DMS153 (cell line): Measurements from ENCODE around the gene SLC6A9.
A peak's percentile ranks its signal among the peaks of the same experiment; 100 is the strongest.

Experiments
- DNase-seq: peaks from one replicate; lab custom pipeline; 2025; lab: John Stamatoyannopoulos, UW

The SLC6A9 gene

DNA sequence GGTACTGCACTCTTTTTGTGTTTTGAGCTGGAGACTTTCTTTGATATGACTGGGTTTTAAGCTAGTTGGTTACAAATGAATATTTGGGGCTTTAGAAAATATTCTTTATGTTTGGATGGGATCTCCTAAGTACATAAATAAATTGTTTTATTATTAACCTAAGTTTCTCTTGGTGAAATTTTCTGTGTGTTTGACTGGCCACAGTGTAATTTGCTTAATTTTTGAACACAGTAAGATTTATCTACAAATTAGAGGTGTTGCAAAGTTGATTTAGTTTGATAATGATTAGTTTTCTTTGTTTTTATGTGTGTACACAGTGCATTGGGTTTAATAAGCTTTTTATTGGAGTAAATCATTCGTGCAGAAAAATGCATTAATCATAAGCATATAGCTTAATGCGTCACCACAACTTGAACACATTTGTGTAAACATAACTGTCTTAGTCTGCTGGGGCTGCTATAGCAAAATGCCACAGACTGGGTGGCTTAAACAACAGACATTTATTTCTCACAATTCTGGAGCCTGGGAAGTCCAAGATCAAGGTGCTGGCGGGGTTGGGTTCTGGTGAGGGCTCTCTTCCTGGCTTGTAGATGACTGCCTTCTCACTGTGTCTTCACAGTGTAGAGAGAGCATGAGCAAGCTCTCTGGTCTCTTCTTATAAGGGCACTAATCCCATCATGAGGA lies 17.4 kb upstream of the SLC6A9 start:
- DNase-seq, result no peak

DNA sequence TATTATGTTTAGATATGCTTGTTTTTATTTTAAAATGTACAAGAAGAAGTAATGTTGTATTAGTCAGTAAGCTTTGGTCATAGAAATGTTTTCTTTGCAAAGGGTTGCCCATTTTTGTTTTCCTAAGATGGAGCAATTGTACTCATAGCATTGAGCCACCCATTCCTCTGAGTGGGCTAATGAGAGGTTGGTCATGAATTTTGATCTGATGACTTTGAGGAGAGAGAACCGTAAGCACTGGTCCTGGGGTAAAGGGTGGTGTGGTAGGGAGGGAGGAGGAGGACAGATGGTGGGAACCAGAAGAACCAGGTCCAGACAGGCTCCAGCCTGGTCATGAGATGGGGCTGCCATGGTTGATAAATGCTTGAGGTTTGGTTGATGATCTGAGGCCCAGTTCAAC lies 15.9 kb upstream of the SLC6A9 start:
- DNase-seq, result no peak

DNA sequence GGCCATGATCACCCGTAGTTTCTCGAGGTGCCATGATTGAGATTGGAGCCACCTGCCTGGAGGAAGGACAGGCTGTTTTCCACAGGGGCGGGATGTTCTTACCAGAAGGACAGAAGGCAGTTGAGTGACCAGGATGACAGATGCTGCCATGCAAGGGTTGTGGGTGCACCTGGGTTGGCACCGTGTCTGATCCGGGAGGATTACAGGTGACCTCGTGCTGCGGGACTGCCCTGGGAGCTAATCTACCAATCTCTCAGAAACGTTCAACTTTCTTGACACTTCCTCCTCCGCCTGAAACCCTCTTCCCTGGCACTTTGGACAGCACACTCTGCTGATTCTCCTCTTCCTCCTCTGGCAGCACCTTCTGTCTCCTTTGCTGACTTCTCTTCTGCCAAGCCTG lies 13.8 kb upstream of the SLC6A9 start:
- DNase-seq, result no peak

DNA sequence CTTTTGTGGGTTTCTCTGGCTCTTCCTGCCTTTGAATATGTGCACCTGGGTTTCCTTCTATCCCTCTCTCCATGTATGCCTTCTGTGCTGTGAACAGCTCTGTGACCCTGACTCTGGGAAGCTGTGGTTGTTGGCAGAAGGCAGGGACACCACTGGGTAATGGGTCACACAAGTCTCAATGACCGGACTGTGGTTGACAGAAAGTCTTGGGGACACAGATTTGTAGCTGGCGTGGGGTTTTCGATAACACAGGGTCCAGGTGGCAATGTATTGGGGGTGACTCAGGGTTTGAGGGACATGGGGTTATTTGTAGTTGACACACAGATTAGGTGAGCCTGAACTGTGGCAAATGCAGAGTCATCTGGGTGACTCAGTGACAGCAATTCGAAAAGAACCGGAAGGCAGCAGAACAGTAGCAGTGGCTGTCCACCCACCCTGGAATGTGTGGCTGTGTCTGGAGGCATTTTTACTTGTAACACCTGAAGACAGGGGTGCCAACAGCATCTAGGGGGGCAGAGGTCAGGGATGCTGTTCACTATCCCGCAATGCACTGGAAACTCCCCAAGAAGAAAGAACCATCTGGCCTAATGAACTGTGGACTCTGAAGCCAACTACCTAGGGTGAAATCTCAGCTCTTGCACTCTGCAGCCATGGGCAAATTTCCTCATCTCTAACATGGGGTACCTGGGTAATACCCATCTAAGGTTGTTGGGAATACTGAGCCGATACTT lies 13.0 kb upstream of the SLC6A9 start:
- no peak for DNase-seq

DNA sequence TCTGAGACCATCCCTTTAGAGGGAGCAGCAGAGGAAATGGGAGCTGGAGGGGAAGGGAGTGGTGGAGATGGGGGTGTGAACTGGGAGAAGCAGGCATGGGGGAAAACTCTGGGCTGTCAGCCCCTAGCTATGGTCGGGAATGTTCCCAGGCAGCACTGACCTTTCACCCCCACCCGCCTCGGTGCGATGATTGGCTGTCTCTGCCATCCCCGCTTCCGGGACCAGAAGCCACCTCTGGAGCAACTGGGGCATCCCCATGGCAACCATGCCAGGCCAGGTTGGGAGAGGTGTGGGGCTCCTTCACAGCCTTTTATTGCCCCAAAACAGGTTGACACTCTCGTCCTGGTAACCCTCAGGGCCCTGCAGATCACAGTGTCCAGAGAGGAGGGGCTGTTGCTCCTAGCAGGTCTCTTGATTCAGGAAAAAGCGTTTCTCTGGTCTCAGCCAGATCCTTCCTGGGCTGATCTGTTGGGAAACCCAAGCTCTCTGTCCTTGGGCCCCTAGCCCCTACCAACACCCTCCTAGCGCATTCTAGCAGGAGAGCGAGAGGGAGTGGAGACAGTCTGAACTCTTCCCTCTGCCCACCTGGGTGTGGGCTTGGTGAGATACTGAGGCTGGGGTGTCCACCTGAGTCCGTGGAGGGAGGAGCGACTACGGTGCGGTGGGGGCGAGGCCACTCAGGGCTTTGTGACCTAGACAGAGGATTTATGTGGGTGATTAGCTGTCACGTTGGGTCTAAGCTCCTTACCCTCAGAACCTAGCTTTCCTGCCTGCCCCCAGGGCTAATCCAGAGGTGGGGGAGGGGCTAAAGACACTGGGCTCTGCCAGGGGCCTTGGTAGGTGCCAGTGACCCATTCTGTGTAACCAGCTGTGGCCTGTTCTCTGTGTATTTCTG lies 12.2 kb upstream of the SLC6A9 start:
- no peak for DNase-seq

DNA sequence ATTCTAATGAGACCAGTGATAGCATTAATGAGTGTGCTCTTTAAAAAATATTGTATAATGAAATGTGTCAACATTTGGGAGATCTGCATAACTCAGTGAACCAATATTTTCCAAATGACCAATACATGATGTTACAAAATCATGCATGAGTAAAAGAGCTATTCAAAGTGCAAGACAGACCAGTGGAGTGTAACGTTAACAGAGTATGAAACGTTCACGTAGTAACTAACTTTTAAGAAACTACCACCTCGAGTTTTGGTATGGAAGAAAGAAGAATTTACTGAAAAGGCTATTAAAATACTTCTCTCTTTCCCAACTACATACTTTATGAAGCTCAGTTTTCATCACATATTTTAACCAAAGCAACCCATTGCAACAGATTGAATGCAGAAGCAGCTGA lies 9.6 kb upstream of the SLC6A9 start:
- DNase-seq, result no peak

DNA sequence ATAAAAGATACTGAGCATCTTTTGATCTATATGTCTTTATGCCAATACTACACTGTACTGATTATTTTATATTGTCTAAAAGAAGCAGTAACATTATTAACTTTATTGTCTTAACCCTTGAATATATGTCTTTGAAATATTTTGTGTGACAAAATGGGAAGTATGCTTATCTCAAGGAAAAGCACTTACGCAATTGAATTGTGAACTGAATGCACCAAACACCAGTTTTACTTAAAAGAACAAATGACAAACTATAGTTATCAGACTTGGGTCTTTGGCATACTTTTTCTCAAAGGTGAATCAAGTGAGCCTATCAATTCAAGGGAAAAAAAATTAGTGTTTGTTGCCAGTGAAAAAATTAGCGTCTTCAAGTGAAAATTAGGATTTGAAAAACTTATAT lies 9.2 kb upstream of the SLC6A9 start:
- no peak for DNase-seq

DNA sequence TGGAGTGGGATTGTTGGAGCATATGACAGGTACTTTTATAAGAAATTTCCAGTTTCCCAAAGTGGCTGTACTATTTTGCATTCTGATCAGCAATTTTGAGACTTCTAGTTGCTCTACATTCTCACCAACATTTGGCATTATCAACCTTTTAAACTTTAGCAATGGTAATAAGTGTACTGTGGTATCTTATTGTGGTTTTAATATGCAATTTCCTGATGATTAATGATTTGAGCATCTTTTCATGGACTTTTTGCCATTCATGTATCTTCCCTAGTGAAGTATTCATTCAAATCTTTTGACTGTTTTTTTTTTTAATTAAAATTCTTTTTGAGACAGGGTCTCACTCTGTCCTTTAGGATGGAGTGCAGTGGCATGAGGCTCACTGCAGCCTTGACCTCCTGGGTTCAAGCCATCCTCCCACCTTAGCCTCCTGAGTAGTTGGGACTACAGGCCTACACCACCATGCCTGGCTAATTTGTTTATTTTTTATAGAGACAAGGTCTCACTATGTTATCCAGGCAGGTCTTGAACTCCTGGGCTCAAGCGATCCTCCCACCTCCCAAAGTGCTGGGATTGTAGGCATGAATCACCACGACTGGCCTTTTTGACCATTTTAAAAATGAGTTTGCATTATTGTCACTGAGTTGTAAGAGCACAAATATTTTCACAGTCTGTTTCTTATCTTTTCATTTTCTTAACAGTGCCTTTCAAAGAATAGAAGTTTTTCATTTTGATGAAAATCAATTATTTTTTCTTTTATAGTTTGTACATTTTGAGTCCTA lies 7.8 kb upstream of the SLC6A9 start:
- DNase-seq, result no peak

DNA sequence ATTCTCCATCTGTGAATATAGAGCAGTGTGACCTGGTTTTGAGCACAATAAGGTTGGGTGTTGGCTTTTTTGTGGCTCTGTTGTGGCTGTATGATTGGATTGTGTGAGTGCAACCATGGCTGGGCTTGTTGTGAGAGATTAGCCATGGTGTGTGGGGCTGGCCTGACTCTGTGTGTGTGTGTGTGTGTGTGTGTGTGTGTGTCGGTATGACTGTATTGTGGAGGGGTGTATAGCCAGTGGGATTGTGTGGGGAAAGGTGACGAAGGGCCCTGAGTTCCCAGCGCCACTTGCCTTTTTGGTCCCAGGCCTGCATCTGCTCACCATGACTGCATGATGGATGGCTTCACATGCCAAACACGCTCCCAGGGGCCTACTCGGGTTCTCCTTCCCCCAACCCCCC lies 5.9 kb upstream of the SLC6A9 start:
- DNase-seq, result no peak

DNA sequence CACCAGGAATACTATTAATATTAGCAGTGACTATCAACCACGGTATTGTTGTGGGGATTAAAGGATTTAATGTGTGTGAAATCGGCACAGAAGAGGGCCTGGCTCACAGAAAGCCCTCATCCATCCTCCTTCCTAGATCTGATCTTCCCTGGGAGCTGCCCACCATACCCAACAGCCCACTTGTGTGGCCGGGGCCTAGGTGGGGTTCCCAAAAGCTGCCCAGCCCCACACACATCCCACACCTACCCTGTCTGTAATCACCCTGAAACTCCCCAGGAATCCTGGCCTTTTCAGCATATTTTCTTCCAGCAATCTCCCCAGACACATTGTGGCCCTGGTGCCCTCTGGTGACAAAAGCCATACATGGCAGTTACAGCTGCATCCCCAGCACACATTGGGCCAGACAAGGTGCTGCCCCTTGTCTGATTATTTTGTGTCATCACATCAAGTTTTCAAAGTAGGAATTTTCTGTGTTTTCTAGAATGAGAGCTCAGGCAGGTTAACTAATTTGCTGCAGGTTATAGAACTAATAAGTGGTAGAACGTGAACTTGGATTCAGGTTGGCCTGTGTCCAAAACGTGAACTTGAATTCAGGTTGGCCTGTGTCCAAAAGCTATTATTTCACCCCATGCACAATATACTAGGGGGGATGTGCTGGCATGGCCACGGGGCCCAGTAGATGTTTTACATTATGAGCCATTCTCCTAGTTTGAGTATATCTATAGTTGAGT lies 5.3 kb upstream of the SLC6A9 start:
- peak; percentile 76 for DNase-seq

DNA sequence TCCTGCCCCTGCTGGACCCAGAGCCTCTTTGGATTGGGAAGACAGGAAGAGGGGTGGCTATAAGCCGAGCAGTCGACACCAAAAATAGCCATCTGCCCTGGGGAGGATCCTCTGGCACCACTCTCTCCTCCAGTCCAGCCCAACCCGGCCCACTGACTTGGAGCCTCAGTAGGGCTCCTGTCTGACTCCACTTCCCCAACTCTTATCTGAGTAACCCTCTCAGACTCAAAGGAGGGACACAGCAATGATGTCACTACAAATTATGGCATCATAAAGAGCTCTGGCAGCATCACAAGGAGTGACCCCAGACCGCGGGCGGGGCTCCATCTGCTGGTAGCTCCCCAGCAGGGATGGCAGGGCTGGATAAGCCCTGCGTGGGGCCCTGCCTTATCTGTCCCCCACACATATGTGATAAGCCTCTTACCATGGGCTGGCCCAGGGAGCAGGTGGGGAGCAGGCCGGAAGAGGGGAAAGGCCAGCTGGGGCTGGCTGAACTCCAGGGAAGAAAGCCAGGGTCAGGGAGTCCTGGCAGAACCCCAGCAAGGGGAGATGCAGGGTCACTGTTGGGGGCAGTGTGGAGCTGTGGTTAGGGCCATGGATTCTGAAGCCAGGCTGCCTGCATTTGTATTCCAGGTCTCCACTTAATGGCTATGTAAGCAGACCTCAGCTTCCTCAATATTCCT lies 4.6 kb upstream of the SLC6A9 start:
- DNase-seq, result no peak

DNA sequence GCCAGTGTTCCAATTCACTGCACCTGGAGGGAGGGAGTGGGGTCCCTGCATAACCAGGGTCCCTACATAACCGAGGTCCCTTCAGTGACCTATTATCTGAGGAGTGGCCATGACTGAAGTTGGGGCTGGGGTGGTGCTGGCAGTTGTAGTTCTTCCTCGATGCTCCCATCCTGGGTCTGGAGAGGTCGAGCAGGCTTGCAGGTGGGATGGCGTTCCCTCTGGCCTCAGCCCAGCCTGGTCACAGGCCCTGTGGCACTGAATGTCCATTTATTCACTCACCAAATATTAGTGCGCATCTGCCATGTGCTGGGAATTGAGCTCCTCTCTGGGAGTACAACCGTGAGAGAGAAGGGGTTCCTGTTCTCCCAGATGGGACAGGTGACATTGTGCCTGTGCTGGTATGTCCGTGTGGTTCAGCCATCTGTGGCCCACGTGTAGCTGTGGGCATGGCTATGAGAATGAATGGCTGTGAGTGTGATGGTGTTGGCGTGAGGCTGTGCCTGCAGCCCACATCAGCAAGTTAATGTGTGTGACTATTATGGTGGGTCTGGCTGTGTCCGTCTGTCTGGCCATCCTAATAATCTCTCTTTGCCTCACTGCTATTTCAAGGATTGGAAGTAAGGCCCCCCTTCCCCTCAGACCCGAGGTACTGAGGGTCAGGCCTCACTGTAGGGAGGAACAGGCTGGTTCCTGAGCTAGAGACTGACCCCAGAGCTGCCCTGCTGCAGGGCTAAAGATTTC lies 3.9 kb upstream of the SLC6A9 start:
- no peak for DNase-seq

DNA sequence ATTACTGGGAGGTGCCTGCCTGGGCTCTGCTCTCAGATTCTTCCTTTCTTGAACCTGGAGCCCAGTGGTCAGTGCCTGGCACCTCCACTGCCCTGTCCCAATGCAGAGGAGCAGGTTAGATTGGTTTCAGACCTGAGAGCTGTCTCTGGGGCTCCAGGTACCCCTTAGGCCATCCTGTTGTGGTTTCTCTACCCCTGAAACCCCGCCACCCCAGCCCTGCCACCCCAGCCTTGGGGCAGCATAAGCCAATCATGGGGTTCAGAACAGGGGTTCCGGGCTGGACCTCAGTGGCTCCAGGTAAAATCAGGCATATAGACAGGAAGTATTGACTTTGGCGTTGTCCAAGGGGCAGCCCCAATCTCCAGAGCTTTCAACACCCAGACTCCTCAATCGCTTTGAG lies 3.2 kb upstream of the SLC6A9 start:
- DNase-seq, result no peak

DNA sequence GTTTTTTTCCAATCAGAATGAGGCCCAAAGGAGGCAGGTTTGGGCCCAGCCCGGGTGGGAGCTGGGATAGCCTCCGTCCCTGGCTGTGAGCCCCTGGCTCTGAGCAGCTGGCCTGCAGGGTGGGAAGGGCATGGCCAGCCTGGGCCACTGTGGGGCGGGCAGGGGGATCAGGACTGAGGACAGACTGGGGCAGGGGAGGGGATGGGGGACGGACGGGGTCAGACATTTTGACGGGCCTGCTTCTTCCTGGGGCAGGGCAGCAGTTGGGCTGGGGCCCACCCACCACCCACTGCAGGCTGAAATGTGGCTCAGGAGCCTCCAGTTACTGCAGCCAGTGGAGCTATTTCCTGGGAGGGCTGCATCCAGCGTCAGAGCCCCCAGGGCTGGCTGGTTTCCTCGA lies 2.5 kb upstream of the SLC6A9 start:
- no peak for DNase-seq

DNA sequence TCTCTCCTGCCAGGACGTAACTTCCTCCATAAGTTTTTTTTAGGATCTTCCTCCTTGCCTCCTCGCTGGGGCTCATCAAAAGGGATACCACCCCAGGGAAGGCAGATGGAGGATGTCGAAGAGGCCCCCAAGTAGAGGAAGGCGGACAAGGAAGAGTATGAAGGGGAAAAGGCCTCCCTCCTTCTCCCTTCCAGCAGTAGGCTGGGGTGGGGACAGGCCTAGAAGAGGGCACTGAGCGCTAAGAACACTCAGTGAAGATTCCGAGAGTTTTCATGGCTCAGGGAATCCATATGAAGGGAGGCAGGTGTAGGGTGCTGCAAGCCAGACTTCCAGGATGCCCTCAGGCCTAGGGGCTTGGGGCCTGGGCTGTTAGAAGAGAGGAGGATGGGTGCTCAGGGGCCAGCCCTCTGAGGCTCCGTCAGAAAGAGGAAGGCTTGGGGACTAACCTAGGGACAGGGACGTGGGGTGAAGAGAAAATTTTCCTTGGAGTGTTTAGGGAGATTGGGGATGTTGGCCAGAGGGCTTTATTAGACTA lies 1.8 kb upstream of the SLC6A9 start:
- no peak for DNase-seq

DNA sequence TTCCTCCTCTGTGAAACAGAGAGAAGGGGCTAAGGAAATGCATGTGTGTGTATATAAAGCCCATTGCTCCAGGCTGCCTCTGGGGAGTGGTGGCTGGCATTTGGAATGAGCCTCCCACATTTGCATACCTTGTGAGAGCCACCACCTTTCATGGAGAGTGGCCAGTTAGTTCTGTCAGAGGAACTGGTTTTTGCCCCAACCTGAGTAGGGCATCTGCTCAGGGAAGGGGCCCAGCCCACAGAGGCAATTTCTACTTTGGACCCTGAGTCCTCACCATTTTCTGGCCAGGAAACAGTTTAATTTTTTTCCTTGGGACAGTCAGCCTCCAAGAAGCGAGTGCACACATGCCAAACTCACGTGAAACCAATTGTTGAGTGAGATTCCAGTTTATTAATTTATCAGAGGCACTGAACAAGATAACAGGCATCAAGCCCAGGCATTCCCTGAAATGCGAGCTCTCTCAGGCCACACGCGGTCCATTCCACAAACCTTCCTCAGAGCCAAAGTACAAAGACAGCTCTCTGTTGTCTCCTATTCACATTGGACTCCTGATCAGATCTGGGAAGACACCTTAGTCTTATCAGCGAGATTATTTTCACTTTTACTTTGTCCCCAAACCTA lies 1.0 kb upstream of the SLC6A9 start:
- no peak for DNase-seq

DNA sequence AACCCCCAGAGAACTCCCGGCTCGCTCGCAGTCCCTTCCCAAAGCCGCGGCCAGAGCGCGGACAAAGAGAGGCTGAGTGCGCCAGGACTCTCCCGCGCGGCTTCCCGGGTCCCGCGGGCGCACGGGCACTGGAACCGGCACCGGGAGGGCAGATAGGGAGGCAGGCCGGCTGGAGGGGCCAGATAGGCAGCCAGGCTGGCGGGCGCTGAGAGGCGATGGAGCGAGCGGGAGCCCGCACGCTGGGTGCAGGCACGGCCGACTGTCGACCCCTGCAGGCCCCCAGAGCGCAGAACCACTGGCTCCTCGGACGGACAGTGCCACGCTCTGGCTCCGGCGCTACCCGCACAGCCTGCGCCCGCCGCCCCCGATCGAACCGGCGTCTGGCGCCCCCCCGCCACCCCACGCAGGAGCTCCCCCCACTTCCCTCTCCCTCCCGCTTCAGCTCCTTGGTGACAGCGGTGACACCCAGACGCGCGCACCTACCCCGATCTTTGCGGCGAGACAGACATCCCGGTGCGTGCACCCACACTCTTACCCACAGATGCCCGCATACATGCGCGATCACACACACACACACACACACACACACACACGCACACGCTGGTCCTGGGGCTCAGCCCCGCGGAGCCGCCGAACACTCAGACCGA lies 534 bp downstream of the SLC6A9 start:
- peak; percentile 42 for DNase-seq

DNA sequence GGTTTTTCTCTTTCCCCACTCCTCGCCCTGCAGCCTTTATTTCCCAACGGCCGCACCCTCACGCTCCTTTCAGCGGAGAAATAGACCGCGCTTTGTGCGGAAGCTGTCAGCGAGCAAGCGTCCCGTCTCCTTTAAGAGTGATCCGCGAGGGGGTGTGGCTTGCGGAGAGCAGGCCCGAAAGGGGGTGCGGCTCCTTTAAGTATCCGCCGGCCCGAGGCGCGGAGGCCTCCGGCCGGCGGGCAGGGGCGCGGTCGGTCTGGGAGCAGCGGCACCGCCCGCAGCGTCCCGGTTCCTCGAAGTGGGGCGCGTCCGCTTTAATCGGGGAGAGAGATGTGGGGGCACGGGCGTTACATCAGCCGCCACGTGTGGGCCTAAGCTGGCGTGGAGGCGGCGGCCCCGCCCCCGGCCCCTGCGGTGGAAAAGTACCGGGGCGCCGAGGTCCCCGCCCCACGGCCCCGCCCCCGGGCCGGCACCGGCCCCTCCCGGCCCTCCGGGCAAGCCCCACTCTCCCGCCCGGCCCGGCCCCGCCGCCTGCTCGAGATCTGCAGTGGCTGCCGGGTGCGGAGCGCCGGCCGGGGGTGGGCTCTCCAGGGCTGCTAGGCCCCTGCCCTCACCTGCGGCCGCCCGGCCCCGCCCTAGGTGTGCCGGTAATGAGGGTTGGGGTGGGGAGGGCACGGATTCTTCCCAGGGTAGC lies 1.2 kb downstream of the SLC6A9 start:
- peak; percentile 80 for DNase-seq
